Measurements from ENCODE around the gene ENO4.

DNA sequence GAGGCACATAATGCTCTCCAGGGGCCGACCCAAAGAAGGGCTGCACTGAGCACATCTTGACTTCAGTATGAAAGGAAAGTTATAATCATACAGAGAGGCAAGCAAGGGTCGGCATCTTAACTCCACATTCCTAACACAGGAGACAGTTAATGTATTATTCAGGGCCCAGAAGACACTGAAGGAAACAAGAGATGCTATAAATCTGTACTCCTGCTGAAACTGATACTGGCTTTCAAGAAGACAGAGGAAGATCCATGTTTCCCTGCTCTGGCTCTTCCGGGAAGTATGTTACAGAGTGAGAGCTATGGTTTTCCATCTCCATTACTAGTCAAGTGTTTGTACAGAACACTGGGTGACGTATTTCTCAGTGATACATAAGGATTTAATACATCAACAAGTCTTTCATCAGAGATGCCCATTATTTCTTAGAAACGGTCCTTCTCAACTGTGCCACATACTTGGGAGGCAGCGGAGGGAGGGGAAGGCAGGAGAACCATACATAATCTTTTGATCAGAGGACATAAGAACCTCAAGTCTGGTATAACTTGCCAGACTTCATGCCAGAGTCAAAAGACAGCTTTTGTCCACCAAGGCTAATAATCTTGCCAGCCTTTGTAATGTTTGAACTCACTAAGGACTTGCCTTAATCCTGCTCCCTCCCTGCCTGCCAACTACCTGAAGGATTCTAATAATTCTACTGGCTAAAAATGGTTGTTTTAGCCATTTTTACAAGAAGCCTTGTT is 58.1 kb downstream of the ENO4 start:
- TF ChIP-seq, protein P1, sequence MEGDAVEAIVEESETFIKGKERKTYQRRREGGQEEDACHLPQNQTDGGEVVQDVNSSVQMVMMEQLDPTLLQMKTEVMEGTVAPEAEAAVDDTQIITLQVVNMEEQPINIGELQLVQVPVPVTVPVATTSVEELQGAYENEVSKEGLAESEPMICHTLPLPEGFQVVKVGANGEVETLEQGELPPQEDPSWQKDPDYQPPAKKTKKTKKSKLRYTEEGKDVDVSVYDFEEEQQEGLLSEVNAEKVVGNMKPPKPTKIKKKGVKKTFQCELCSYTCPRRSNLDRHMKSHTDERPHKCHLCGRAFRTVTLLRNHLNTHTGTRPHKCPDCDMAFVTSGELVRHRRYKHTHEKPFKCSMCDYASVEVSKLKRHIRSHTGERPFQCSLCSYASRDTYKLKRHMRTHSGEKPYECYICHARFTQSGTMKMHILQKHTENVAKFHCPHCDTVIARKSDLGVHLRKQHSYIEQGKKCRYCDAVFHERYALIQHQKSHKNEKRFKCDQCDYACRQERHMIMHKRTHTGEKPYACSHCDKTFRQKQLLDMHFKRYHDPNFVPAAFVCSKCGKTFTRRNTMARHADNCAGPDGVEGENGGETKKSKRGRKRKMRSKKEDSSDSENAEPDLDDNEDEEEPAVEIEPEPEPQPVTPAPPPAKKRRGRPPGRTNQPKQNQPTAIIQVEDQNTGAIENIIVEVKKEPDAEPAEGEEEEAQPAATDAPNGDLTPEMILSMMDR (IDR thresholded peaks at IDR 0.05; ENCODE audit: low read depth, low read length): no peak
- no peak for TF ChIP-seq EZH2phosphoT487 (IDR thresholded peaks at IDR 0.05; ENCODE audit: low read depth)

Measured in OCI-LY3 (cell line).